Pancreas (tissue), 10 donors: ENCODE results near the gene C2CD3. TPM values are rescaled to one million over a fixed set of nuclear protein-coding genes. Genes with fewer than 3 reads are reported as not detected.

Source experiments
- ATAC-seq, 4 donors: fragments of 200-7000 bp; cut with Tn5 transposase; one replicate each; pipeline versions ENCODE4 v1.8.0 to v1.9.1; 2020; ENCODE audit warnings: mild to moderate bottlenecking in 4 of 4, moderate library complexity in 4 of 4
- DNase-seq, 6 donors: peaks; one replicate each; pipeline ENCODE4 v3.0.0-alpha.2; 2020
- FAIRE-seq: peaks from 2 replicates; lab custom pipeline; 2012; peaks lifted over from hg19 to GRCh38; lab: Jason Lieb, UNC
- H3K27ac ChIP-seq, 4 donors: fragments of 200-600 bp; sonication (generic); 1 replicate in 3 of 4; 2 replicates in 1 of 4; pipeline versions ENCODE4 v1.5.0 to v1.8.0; 2020
- H3K27me3 ChIP-seq, 4 donors: fragments of 200-600 bp; one replicate each; pipeline ENCODE4 v1.8.0; 2021
- H3K36me3 ChIP-seq, 3 donors: fragments of 200-600 bp; sonication (generic) in 1 of 3; one replicate each; pipeline versions ENCODE4 v1.5.0 to v1.8.0; 2020 to 2021
- H3K4me1 ChIP-seq, 3 donors: fragments of 200-600 bp; one replicate each; pipeline ENCODE4 v1.8.0; 2021
- H3K4me3 ChIP-seq, 4 donors: fragments of 200-600 bp; sonication (generic) in 2 of 4; one replicate each; pipeline versions ENCODE4 v1.5.0 to v1.8.0; 2020 to 2021
- H3K9me3 ChIP-seq, 4 donors: fragments of 200-600 bp; one replicate each; pipeline ENCODE4 v1.8.0; 2021
- CTCF ChIP-seq, 4 donors: fragments of 200-600 bp; sonication (generic) in 3 of 4; IDR thresholded peaks; one replicate each; pipeline versions ENCODE4 v1.5.0 to v1.8.0; 2021; ENCODE audit warnings: antibody characterized with exemption in 4 of 4
- WGBS, 2 donors: extraction: QIAGEN DNeasy Blood & Tissue Kit; methylation state at CpG; one replicate each; pipeline ENCODE4 v1.1.7; 2013; 5-methylcytosine and 5-hydroxymethylcytosine counted together
- intact Hi-C, 3 donors: fragments of 100-400 bp; cut with DNase I; formaldehyde crosslinking; loops; one replicate each; pipeline versions ENCODE4 v1.11.1 to v1.14.2; 2022
- polyA plus RNA-seq, 2 donors: library from polyadenylated mRNA; stranded (reverse); fragments of 200-250 nt; gene quantifications; one replicate each; pipeline ENCODE4 v1.2.3, GENCODE V29; 2013
- total RNA-seq, 6 donors: library from RNA; stranded (reverse); fragmentation: NEBNext Ultra II Directional in 4 of 6; extraction: Animal tissue kit (Norgen Biotek cat#: 25700) in 4 of 6; gene quantifications; one replicate each; pipeline versions ENCODE4 v1.2.1 to v1.2.4, GENCODE V29; 2021 to 2023
- donor health status: healthy with polysubstance abuse.
- donor health status: DM: no; HTN: no; CAD: no; lungs with moderate emphysema.
- donor health status: DM: no; HTN: no; CAD: no.
- donor health status: control.
- donor health status: control.
- donor health status: Bipolar disorder and iron deficiency.
- donor health status: DM: yes; HTN: yes; CAD: no.
- donor health status: DM: no; HTN: no; CAD: no.
- donor health status: DM: no; HTN: no; CAD: no.
- donor health status: DM: yes; HTN: yes; CAD: no.

The C2CD3 gene
- total and polyA plus RNA-seq, 8 donors: 7.0 to 14.8 (median 8.7) TPM

- 81 to 98% methylated on average over 7 of the region's 7 CpGs for WGBS, 2 donors
- Histone ChIP-seq H3K4me3 (no peak overlapping the region), H3K36me3 (no peaks in the 10 kb centered on the region), H3K4me1 (peaks cover 0 to 3% (median 0%) of the 10 kb centered on the region in 3 donors), H3K27me3 (no peaks in the 10 kb centered on the region), H3K9me3 (no peaks in the 10 kb centered on the region), H3K27ac (no peak overlapping the region)
- no peak for ATAC-seq
- DNase-seq: no peak
- no peak for TF ChIP-seq CTCF (IDR thresholded peaks at IDR 0.05)
- no peak for FAIRE-seq
- intact Hi-C loops: no loop called here
Observed at GRCh38 chr11:74179234-74180052, 8.6 kb upstream of the C2CD3 start.

GRCh38 chr11:74175920-74176319 lies 5.1 kb upstream of the C2CD3 start:
- Histone ChIP-seq H3K27me3 (no peaks in the 10 kb centered on the region), H3K4me3 (no peak overlapping the region), H3K27ac (no peak overlapping the region), H3K36me3 (no peaks in the 10 kb centered on the region), H3K9me3 (no peaks in the 10 kb centered on the region), H3K4me1 (peaks cover 9 to 15% (median 12%) of the 10 kb centered on the region in 3 donors)
- DNase-seq (no peak), FAIRE-seq (no peak), ATAC-seq (no peak)
- WGBS, 2 donors: 47 to 48% methylated on average over 1 of the region's 1 CpG
- intact Hi-C loops: no loop called here
- no peak for TF ChIP-seq CTCF (IDR thresholded peaks at IDR 0.05)

GRCh38 chr11:74171997-74172396 lies 1.2 kb upstream of the C2CD3 start:
- peak in 2 of 4 donors; percentile 1 to 11 for ATAC-seq
- Histone ChIP-seq H3K36me3 (no peaks in the 10 kb centered on the region), H3K27ac (peak overlapping the region in 3 of 4 donors; percentile 75 to 86 (median 81)), H3K27me3 (no peaks in the 10 kb centered on the region), H3K9me3 (no peaks in the 10 kb centered on the region), H3K4me1 (peaks cover 14 to 20% (median 19%) of the 10 kb centered on the region in 3 donors), H3K4me3 (peak overlapping the region; percentile 58 to 68 (median 63))
- no peak for DNase-seq
- FAIRE-seq: no peak
- intact Hi-C loops: no loop called here
- TF ChIP-seq CTCF (IDR thresholded peaks at IDR 0.05): no peak
- whole genome bisulfite sequencing, 2 donors: 8 to 10% methylated on average over 5 of the region's 5 CpGs

DNA sequence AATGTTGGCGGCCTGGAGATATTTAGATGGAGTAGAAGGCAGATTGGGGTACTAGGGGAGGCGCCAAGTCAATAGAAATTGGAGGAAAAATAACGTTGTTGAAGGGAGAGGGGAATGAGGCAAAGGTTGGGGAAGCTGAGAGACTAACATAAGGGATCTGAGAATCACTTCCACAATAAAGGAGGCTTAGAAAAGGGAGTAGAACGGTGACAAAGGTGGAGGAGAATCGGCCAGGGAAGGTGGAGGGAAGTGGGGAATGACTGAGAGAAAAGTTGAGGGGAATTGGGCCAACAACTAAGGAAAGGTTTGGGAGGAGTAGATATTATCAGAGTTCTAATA lies 797 bp upstream of the C2CD3 start:
- Histone ChIP-seq H3K4me3 (peak overlapping the region; percentile 58 to 68 (median 63)), H3K4me1 (peaks cover 14 to 20% (median 19%) of the 10 kb centered on the region in 3 donors), H3K27ac (peak overlapping the region; percentile 74 to 86 (median 78)), H3K36me3 (no peaks in the 10 kb centered on the region), H3K27me3 (no peaks in the 10 kb centered on the region), H3K9me3 (no peaks in the 10 kb centered on the region)
- WGBS, 2 donors: 1% methylated on average over 5 of the region's 5 CpGs
- ATAC-seq: peak in 1 of 4 donors; percentile 0
- intact Hi-C loops: no loop called here
- FAIRE-seq: no peak
- no peak for DNase-seq
- no peak for TF ChIP-seq CTCF (IDR thresholded peaks at IDR 0.05)
